ENCODE measurements around the gene NTMT1. TPM values are rescaled to one million over a fixed set of nuclear protein-coding genes. Genes with fewer than 3 reads are reported as not detected.
"Not testable (repeated sequence)": the region's sequence is repeated elsewhere in the genome, so short reads cannot be mapped to it uniquely, and the experiment has no call there.

NTMT1 gene
- polyA plus RNA-seq, 3 donors, result 16.0 to 43.9 (median 28.2) TPM

- Mint-ChIP-seq H3K27me3 (ENCODE audit: low read depth in 3 of 3) (peaks cover 39 to 56% (median 41%) of the 10 kb centered on the region in 3 donors), H3K4me3 (no peak overlapping the region), H3K9me3 (peaks cover 0 to 9% (median 0%) of the 10 kb centered on the region in 7 donors), H3K4me1 (peaks cover 6% of the 10 kb centered on the region), H3K27ac (no peak overlapping the region), H3K36me3 (no peaks in the 10 kb centered on the region)
- Histone ChIP-seq H3K79me2 (ENCODE audit: insufficient read depth, low read length) (no peaks in the 10 kb centered on the region), H4K20me1 (ENCODE audit: insufficient read depth, low read length) (no peaks in the 10 kb centered on the region), H3K9me3 (replicated peaks in 1 of 2; ENCODE audit: control insufficient read depth in 1 of 2, insufficient read depth in 1 of 2, low read length in 2 of 2) (no peaks in the 10 kb centered on the region), H3K27ac (ENCODE audit: low read depth in 1 of 2, low read length in 2 of 2) (no peak overlapping the region), H3K4me3 (replicated peaks in 1 of 3; ENCODE audit: low read depth in 2 of 3, low read length in 3 of 3) (no peak overlapping the region), H3K27me3 (ENCODE audit: control insufficient read depth in 2 of 2, insufficient read depth in 2 of 2, low read length in 2 of 2) (peaks cover 7 to 31% of the 10 kb centered on the region in 2 donors), H3K4me2 (replicated peaks; ENCODE audit: extremely low read depth, low read length, poor library complexity, severe bottlenecking) (no peak overlapping the region), H3K4me1 (ENCODE audit: control insufficient read depth in 1 of 2, insufficient read depth in 2 of 2, low read length in 2 of 2) (peaks cover 0 to 5% of the 10 kb centered on the region in 2 donors), H3K9ac (ENCODE audit: insufficient read depth, low read length, poor library complexity, severe bottlenecking) (no peak overlapping the region), H3K36me3 (replicated peaks in 1 of 2; ENCODE audit: control insufficient read depth in 1 of 2, insufficient read depth in 2 of 2, low read length in 2 of 2) (no peaks in the 10 kb centered on the region), H2AFZ (ENCODE audit: insufficient read depth, low read depth, low read length, poor library complexity, severe bottlenecking) (no peak overlapping the region)
- intact Hi-C loops (cut with micrococcal nuclease), result no loop called here
- no CpG with 5 or more reads among the region's 2 CpGs for WGBS (ENCODE audit: insufficient coverage)
- DNase-seq, result no peak
- TF ChIP-seq CTCF (IDR thresholded peaks at IDR 0.05), result no peak
Measured at GRCh38 chr9:129661029-129661428, 35.1 kb downstream of the NTMT1 start.

GRCh38 chr9:129662239-129662638 is 36.3 kb downstream of the NTMT1 start:
- DNase-seq; H3K4me3 ChIP-seq (replicated peaks in 1 of 3; ENCODE audit: low read depth in 2 of 3, low read length in 3 of 3); H3K36me3 ChIP-seq (replicated peaks in 1 of 2; ENCODE audit: control insufficient read depth in 1 of 2, insufficient read depth in 2 of 2, low read length in 2 of 2); H3K9me3 ChIP-seq (replicated peaks in 1 of 2; ENCODE audit: control insufficient read depth in 1 of 2, insufficient read depth in 1 of 2, low read length in 2 of 2); H3K79me2 ChIP-seq (ENCODE audit: insufficient read depth, low read length); H3K4me1 Mint-ChIP-seq; H3K27ac ChIP-seq (ENCODE audit: low read depth in 1 of 2, low read length in 2 of 2); H3K27ac Mint-ChIP-seq; H3K4me1 ChIP-seq (ENCODE audit: control insufficient read depth in 1 of 2, insufficient read depth in 2 of 2, low read length in 2 of 2); H4K20me1 ChIP-seq (ENCODE audit: insufficient read depth, low read length); H2AFZ ChIP-seq (ENCODE audit: insufficient read depth, low read depth, low read length, poor library complexity, severe bottlenecking); H3K36me3 Mint-ChIP-seq; H3K4me3 Mint-ChIP-seq; H3K4me2 ChIP-seq (replicated peaks; ENCODE audit: extremely low read depth, low read length, poor library complexity, severe bottlenecking); intact Hi-C loops (cut with micrococcal nuclease); H3K9me3 Mint-ChIP-seq; H3K9ac ChIP-seq (ENCODE audit: insufficient read depth, low read length, poor library complexity, severe bottlenecking): not testable (repeated sequence)
- peaks cover 46 to 68% (median 48%) of the 10 kb centered on the region in 3 donors for H3K27me3 Mint-ChIP-seq (ENCODE audit: low read depth in 3 of 3)
- WGBS (ENCODE audit: insufficient coverage), result 70% methylated on average over 2 of the region's 3 CpGs
- peaks cover 11 to 43% of the 10 kb centered on the region in 2 donors for H3K27me3 ChIP-seq (ENCODE audit: control insufficient read depth in 2 of 2, insufficient read depth in 2 of 2, low read length in 2 of 2)
